HEK293 (cell line): ENCODE measurements around the gene PKD2.

Experiments used
- CTCF ChIA-PET: fragments of 350-600 bp; formaldehyde crosslinking; extraction: SDS; loops from one replicate; lab custom pipeline; 2021; ENCODE audit warnings: antibody characterized with exemption; lab: Yijun Ruan, JAX
- POLR2A ChIA-PET: fragments of 300-600 bp; formaldehyde crosslinking; extraction: SDS; loops from one replicate; lab custom pipeline; 2020; ENCODE audit warnings: antibody characterized with exemption, inconsistent platforms; lab: Yijun Ruan, JAX
- H3K27ac ChIP-seq: fragments of 200-500 bp; sonication (Bioruptor generic); 2 replicates; pipeline ENCODE4 v1.5.1; 2014; ENCODE audit warnings: low read depth, low read length, control low read depth, inconsistent platforms; ENCODE audit errors: extremely low read depth
- H3K36me3 ChIP-seq, 2 experiments: fragments of 200-500 bp in 1 of 2; sonication (Bioruptor generic) in 1 of 2; 1 replicate in 1 of 2; 2 replicates in 1 of 2; pipeline ENCODE4 v1.5.1; 2014 to 2017; ENCODE audit warnings: inconsistent platforms in 2 of 2, low read length in 2 of 2; ENCODE audit not compliant: control insufficient read depth in 2 of 2, insufficient read depth in 1 of 2
- H3K4me1 ChIP-seq: fragments of 200-500 bp; sonication (Bioruptor generic); 2 replicates; pipeline ENCODE4 v1.5.1; 2014; ENCODE audit warnings: mild to moderate bottlenecking, low read length, inconsistent platforms; ENCODE audit not compliant: control insufficient read depth, insufficient read depth
- H3K4me3 ChIP-seq: 2 replicates; pipeline ENCODE4 v1.5.1; 2011; ENCODE audit warnings: low read depth, mild to moderate bottlenecking, control low read depth, low read length, moderate library complexity
- H3K9me3 ChIP-seq: fragments of 200-500 bp; sonication (Bioruptor generic); 2 replicates; pipeline ENCODE4 v1.5.1; 2014; ENCODE audit warnings: low read depth, low read length, inconsistent platforms; ENCODE audit not compliant: control insufficient read depth, insufficient read depth
- CTCF ChIP-seq: fragments of 450-650 bp; formaldehyde crosslinking; IDR thresholded peaks from 2 replicates; pipeline ENCODE4 v1.5.1; 2016; ENCODE audit warnings: missing biosample characterization, missing genetic modification characterization
- EGR2 ChIP-seq: fragments of 450-650 bp; formaldehyde crosslinking; IDR thresholded peaks from 2 replicates; pipeline ENCODE4 v1.5.1; 2016; ENCODE audit warnings: low read depth, missing biosample characterization, missing genetic modification characterization
- GLIS2 ChIP-seq: fragments of 450-650 bp; formaldehyde crosslinking; IDR thresholded peaks from 2 replicates; pipeline ENCODE4 v1.5.1; 2016; ENCODE audit warnings: missing biosample characterization, missing genetic modification characterization
- HOXA7 ChIP-seq: sonication (generic); formaldehyde crosslinking; IDR thresholded peaks from 2 replicates; pipeline ENCODE4 v1.8.1; 2022; ENCODE audit warnings: missing genetic modification reagents, borderline replicate concordance
- INSM2 ChIP-seq: fragments of 450-650 bp; formaldehyde crosslinking; IDR thresholded peaks from 2 replicates; pipeline ENCODE4 v1.5.1; 2016; ENCODE audit warnings: missing biosample characterization, missing genetic modification characterization
- MYNN ChIP-seq: fragments of 450-650 bp; formaldehyde crosslinking; IDR thresholded peaks from 2 replicates; pipeline ENCODE4 v1.5.1; 2016; ENCODE audit warnings: missing biosample characterization, missing genetic modification characterization, borderline replicate concordance
- SCRT1 ChIP-seq: fragments of 450-650 bp; formaldehyde crosslinking; IDR thresholded peaks from 2 replicates; pipeline ENCODE4 v1.5.1; 2016; ENCODE audit warnings: missing biosample characterization, missing genetic modification characterization, borderline replicate concordance
- SCRT2 ChIP-seq: fragments of 450-650 bp; formaldehyde crosslinking; IDR thresholded peaks from 2 replicates; pipeline ENCODE4 v1.5.1; 2016; ENCODE audit warnings: missing biosample characterization, missing genetic modification characterization
- SP7 ChIP-seq: fragments of 450-650 bp; formaldehyde crosslinking; IDR thresholded peaks from 2 replicates; pipeline ENCODE4 v1.5.1; 2016; ENCODE audit warnings: missing biosample characterization, missing genetic modification characterization
- ZBTB8A ChIP-seq: fragments of 450-650 bp; formaldehyde crosslinking; IDR thresholded peaks from 2 replicates; pipeline ENCODE4 v1.5.1; 2016; ENCODE audit warnings: missing biosample characterization, missing genetic modification characterization
- ZEB2 ChIP-seq: fragments of 450-650 bp; formaldehyde crosslinking; IDR thresholded peaks from 2 replicates; pipeline ENCODE4 v1.5.1; 2016; ENCODE audit warnings: missing biosample characterization, missing genetic modification characterization
- ZFHX2 ChIP-seq: fragments of 450-650 bp; formaldehyde crosslinking; conservative IDR thresholded peaks from 2 replicates; pipeline ENCODE4 v1.5.1; 2016; ENCODE audit warnings: missing biosample characterization, missing genetic modification characterization
- ZFP69B ChIP-seq: fragments of 450-650 bp; formaldehyde crosslinking; IDR thresholded peaks from 2 replicates; pipeline ENCODE4 v1.5.1; 2016; ENCODE audit warnings: missing biosample characterization, missing genetic modification characterization
- ZIC2 ChIP-seq: fragments of 450-650 bp; formaldehyde crosslinking; IDR thresholded peaks from 2 replicates; pipeline ENCODE4 v1.5.1; 2016; ENCODE audit warnings: missing biosample characterization, missing genetic modification characterization
- ZNF112 ChIP-seq: fragments of 450-650 bp; formaldehyde crosslinking; IDR thresholded peaks from 2 replicates; pipeline ENCODE4 v1.5.0; 2017; ENCODE audit warnings: missing biosample characterization, missing genetic modification characterization
- ZNF140 ChIP-seq: fragments of 450-650 bp; formaldehyde crosslinking; IDR thresholded peaks from 2 replicates; pipeline ENCODE4 v1.5.1; 2016; ENCODE audit warnings: missing biosample characterization, missing genetic modification characterization
- ZNF174 ChIP-seq: fragments of 450-650 bp; formaldehyde crosslinking; IDR thresholded peaks from 2 replicates; pipeline ENCODE4 v1.5.0; 2017; ENCODE audit warnings: missing biosample characterization, mild to moderate bottlenecking, missing genetic modification characterization
- ZNF223 ChIP-seq: fragments of 450-650 bp; formaldehyde crosslinking; IDR thresholded peaks from 2 replicates; pipeline ENCODE4 v1.5.1; 2016; ENCODE audit warnings: missing biosample characterization, missing genetic modification characterization
- ZNF416 ChIP-seq: fragments of 450-650 bp; formaldehyde crosslinking; IDR thresholded peaks from 2 replicates; pipeline ENCODE4 v1.5.1; 2016; ENCODE audit warnings: missing biosample characterization, missing genetic modification characterization
- ZNF423 ChIP-seq: fragments of 450-650 bp; formaldehyde crosslinking; IDR thresholded peaks from 2 replicates; pipeline ENCODE4 v1.5.1; 2016; ENCODE audit warnings: missing biosample characterization, missing genetic modification characterization
- ZNF488 ChIP-seq: fragments of 450-650 bp; formaldehyde crosslinking; IDR thresholded peaks from 2 replicates; pipeline ENCODE4 v1.5.1; 2016; ENCODE audit warnings: missing biosample characterization, missing genetic modification characterization
- ZNF521 ChIP-seq: fragments of 450-650 bp; formaldehyde crosslinking; IDR thresholded peaks from 2 replicates; pipeline ENCODE4 v1.5.1; 2017; ENCODE audit warnings: missing biosample characterization, mild to moderate bottlenecking, missing genetic modification characterization
- ZNF530 ChIP-seq: fragments of 450-650 bp; formaldehyde crosslinking; IDR thresholded peaks from 2 replicates; pipeline ENCODE4 v1.5.1; 2016; ENCODE audit warnings: low read depth, missing biosample characterization, missing genetic modification characterization
- ZNF639 ChIP-seq: fragments of 450-650 bp; formaldehyde crosslinking; IDR thresholded peaks from 2 replicates; pipeline ENCODE4 v1.5.1; 2016; ENCODE audit warnings: missing biosample characterization, missing genetic modification characterization
- ZNF660 ChIP-seq: fragments of 450-650 bp; IDR thresholded peaks from 2 replicates; pipeline ENCODE4 v1.5.1; 2018; ENCODE audit warnings: missing biosample characterization, mild to moderate bottlenecking, missing genetic modification characterization
- ZNF830 ChIP-seq: fragments of 450-650 bp; IDR thresholded peaks from 2 replicates; pipeline ENCODE4 v1.5.0; 2018; ENCODE audit warnings: missing biosample characterization, missing genetic modification characterization, low read depth, mild to moderate bottlenecking, moderate library complexity
- ZNF837 ChIP-seq: fragments of 450-650 bp; formaldehyde crosslinking; IDR thresholded peaks from 2 replicates; pipeline ENCODE4 v1.5.1; 2016; ENCODE audit warnings: missing biosample characterization, missing genetic modification characterization

PKD2 gene

GRCh38 chr4:88037447-88037846 is 30.0 kb downstream of the PKD2 start:
- H3K27ac ChIP-seq = no peak overlapping the region
- H3K9me3 ChIP-seq = no peaks in the 10 kb centered on the region
- POLR2A ChIA-PET = no interaction called here
- no peaks in the 10 kb centered on the region for H3K4me1 ChIP-seq
- CTCF ChIA-PET = interaction anchor here (0.5 to 1.1 kb wide), 2 partner anchors 50 to 174 kb away, joined by 3 read pairs; no protein-coding TSS in a partner anchor
- H3K4me3 ChIP-seq = no peak overlapping the region
- peaks cover 22 to 84% of the 10 kb centered on the region in 2 experiments for H3K36me3 ChIP-seq
- TF ChIP-seq ZIC2 (tag by site-specific recombination) (no peak), ZFP69B (tag by site-specific recombination) (no peak), ZNF830 (no peak), SCRT1 (no peak), HOXA7 (CRISPR knock-in tag) (no peak), ZNF530 (tag by site-specific recombination) (no peak), ZNF416 (tag by site-specific recombination) (no peak), ZEB2 (tag by site-specific recombination) (no peak), ZNF521 (tag by site-specific recombination) (no peak), INSM2 (tag by site-specific recombination) (no peak), SP7 (no peak), ZNF423 (tag by site-specific recombination) (no peak), ZFHX2 (tag by site-specific recombination) (no peak), MYNN (no peak), ZNF174 (tag by site-specific recombination) (no peak), GLIS2 (tag by site-specific recombination) (no peak), ZNF112 (tag by site-specific recombination) (no peak), ZBTB8A (tag by site-specific recombination) (no peak), CTCF (tag by site-specific recombination) (no peak), ZNF223 (tag by site-specific recombination) (no peak)

GRCh38 chr4:88037936-88038335 is 30.5 kb downstream of the PKD2 start:
- Histone ChIP-seq H3K9me3 (no peaks in the 10 kb centered on the region), H3K4me3 (no peak overlapping the region), H3K4me1 (no peaks in the 10 kb centered on the region), H3K27ac (no peak overlapping the region), H3K36me3 (peaks cover 25 to 84% of the 10 kb centered on the region in 2 experiments)
- ChIA-PET CTCF (interaction anchor here (0.5 to 1.1 kb wide), 2 partner anchors 50 to 174 kb away, joined by 3 read pairs; no protein-coding TSS in a partner anchor), POLR2A (no interaction called here)
- TF ChIP-seq SCRT2 (no peak), ZNF660 (no peak), ZNF140 (tag by site-specific recombination) (no peak)

GRCh38 chr4:88040707-88041106 is 33.3 kb downstream of the PKD2 start:
- ChIA-PET POLR2A (no interaction called here), CTCF (interaction anchor here (1.3 kb wide), 1 partner anchor 171 kb away, joined by 3 read pairs; no protein-coding TSS in a partner anchor)
- H3K27ac ChIP-seq = no peak overlapping the region

More at GRCh38 chr4:88040707-88041106, 33.3 kb downstream of the PKD2 start:
- H3K36me3 ChIP-seq = peaks cover 25 to 100% of the 10 kb centered on the region in 2 experiments
- TF ChIP-seq EGR2 (tag by site-specific recombination) (no peak), ZNF639 (no peak), ZNF488 (tag by site-specific recombination) (no peak), ZNF837 (tag by site-specific recombination) (no peak)
- H3K4me3 ChIP-seq = no peak overlapping the region
- H3K9me3 ChIP-seq = no peaks in the 10 kb centered on the region
- H3K4me1 ChIP-seq = no peaks in the 10 kb centered on the region
